NB4 (cell line): ENCODE data around the gene SH3BP1.

Experiments
- POLR2A ChIP-seq: IDR thresholded peaks from 2 replicates; pipeline ENCODE4 v1.6.1; 2011; ENCODE audit warnings: mild to moderate bottlenecking; ENCODE audit not compliant: insufficient read length; ENCODE audit errors: extremely low read depth
- TF ChIP-seq, protein P1 (sequence below): IDR thresholded peaks from one replicate; pipeline ENCODE4 v1.5.1; 2012; ENCODE audit warnings: low read depth, low read length

DNA sequence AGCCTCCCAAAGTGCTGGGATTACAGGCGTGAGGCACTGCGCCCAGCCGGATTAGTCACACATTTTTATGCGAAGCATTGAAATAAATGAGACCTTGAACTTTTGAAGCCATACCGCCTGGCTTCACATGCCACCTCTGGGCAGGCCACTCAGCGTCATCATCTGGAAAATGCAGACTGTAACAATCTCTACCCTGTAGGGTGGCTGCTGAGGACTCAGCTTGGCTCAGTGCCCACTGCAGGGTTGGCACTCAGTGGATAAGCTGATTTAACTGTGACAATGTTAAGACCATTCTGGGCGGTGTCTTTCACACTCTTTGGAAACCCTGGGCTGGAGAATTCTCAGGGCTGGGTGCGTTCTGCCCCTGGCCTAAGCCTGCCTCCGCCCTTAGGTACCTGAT lies 8.5 kb downstream of the SH3BP1 start:
- TF ChIP-seq, protein P1, sequence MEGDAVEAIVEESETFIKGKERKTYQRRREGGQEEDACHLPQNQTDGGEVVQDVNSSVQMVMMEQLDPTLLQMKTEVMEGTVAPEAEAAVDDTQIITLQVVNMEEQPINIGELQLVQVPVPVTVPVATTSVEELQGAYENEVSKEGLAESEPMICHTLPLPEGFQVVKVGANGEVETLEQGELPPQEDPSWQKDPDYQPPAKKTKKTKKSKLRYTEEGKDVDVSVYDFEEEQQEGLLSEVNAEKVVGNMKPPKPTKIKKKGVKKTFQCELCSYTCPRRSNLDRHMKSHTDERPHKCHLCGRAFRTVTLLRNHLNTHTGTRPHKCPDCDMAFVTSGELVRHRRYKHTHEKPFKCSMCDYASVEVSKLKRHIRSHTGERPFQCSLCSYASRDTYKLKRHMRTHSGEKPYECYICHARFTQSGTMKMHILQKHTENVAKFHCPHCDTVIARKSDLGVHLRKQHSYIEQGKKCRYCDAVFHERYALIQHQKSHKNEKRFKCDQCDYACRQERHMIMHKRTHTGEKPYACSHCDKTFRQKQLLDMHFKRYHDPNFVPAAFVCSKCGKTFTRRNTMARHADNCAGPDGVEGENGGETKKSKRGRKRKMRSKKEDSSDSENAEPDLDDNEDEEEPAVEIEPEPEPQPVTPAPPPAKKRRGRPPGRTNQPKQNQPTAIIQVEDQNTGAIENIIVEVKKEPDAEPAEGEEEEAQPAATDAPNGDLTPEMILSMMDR: no peak
- TF ChIP-seq POLR2A: no peak
